Adipocyte (in vitro differentiated cells): Measurements from ENCODE around the gene ATAT1.

ENCODE experiments used
- DNase-seq: peaks from one replicate; pipeline ENCODE4 v3.0.0-alpha.2; 2015; ENCODE audit warnings: low read depth
- H3K27me3 ChIP-seq: replicated peaks from 2 replicates; pipeline ENCODE4 v1.7.0; 2013; ENCODE audit warnings: mild to moderate bottlenecking, low read length, moderate library complexity; ENCODE audit not compliant: control insufficient read depth, insufficient read depth
- H3K36me3 ChIP-seq: 2 replicates; pipeline ENCODE4 v1.7.0; 2013; ENCODE audit warnings: low read length, mild to moderate bottlenecking, moderate library complexity; ENCODE audit not compliant: control insufficient read depth, insufficient read depth, severe bottlenecking
- H3K4me1 ChIP-seq: 2 replicates; pipeline ENCODE4 v1.7.0; 2013; ENCODE audit warnings: mild to moderate bottlenecking, low read length, moderate library complexity; ENCODE audit not compliant: control insufficient read depth, insufficient read depth
- H3K4me3 ChIP-seq: 2 replicates; pipeline ENCODE4 v1.7.0; 2013; ENCODE audit warnings: mild to moderate bottlenecking, low read length, moderate library complexity
- H3K9ac ChIP-seq: 2 replicates; pipeline ENCODE4 v1.7.0; 2013; ENCODE audit warnings: mild to moderate bottlenecking, low read length, moderate library complexity
- H3K9me3 ChIP-seq: 2 replicates; pipeline ENCODE4 v1.7.0; 2013; ENCODE audit warnings: mild to moderate bottlenecking, low read length, moderate library complexity; ENCODE audit not compliant: control insufficient read depth

The ATAT1 gene

GRCh38 chr6:30686908-30687658 is 60.4 kb downstream of the ATAT1 start:
- H3K4me1 ChIP-seq: peaks cover 41% of the 10 kb centered on the region
- H3K36me3 ChIP-seq: no peaks in the 10 kb centered on the region
- DNase-seq: peak; percentile 96

DNA sequence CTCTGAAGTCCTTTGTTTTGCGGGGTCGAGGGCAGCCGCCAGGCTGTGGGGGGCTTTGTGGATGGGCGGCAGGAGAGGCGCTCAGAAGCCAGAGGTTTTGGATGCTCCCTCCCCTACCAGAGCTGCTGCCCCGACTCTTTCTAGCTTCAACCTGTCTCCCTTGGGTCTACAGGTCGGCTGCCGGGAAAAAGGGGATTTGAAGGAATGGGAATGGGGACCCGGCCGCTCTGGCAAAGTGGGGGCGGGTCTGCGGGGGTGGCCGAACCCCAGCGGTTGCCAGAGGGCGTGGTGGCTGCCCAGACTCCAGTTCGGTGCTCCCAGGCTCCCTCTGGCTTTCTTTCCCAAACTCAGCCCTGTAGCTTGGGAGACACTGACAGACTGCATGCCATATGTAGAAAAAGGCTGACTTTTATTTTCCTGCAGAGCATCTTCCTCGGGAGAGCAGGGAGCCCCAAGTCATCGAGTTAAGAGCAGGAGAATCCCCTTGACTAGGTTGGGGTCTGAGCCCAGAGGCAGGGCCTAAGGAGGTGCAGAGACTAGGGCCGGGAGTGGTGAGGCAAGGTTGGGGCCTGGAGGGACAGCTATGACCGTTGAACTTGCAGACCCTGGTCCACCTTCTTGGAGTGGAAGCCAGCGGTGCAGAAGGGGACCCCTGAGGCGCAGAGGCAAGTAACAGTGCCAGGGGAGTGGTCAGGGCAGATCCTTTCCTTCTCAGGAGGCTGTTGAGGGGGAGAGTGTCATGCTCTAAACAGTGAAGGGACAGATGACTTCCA is 61.2 kb downstream of the ATAT1 start:
- Histone ChIP-seq H3K36me3 (no peaks in the 10 kb centered on the region), H3K4me1 (peaks cover 33% of the 10 kb centered on the region), H3K4me3 (peak overlapping the region; percentile 97), H3K9me3 (no peaks in the 10 kb centered on the region), H3K27me3 (no peaks in the 10 kb centered on the region), H3K9ac (peak overlapping the region; percentile 94)
- DNase-seq: peak; percentile 77

More at GRCh38 chr6:30686908-30687658, 60.4 kb downstream of the ATAT1 start:
- no peaks in the 10 kb centered on the region for H3K27me3 ChIP-seq
- H3K4me3 ChIP-seq: peak overlapping the region; percentile 97
- no peaks in the 10 kb centered on the region for H3K9me3 ChIP-seq
- peak overlapping the region; percentile 94 for H3K9ac ChIP-seq

DNA sequence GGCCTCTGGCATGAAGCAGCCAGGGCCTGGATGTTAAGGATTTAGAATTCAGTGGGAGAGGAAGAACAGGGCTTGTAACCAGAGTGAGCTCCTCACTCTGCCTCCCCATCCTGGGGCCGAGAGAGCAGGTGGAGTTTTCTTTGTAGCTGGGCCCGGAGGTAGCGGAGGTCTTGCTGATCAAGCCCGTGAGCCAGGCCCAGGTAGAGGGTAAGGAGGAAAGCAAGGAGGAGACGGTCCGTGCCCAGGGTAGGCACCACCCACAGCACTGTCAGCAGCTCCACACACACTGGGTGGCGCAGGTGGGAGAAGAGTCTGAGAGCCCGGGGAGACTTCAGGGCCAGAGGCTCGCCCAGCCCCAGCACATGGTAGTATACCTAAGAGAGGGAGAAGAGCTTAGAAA is 61.9 kb downstream of the ATAT1 start:
- Histone ChIP-seq H3K4me3 (peak overlapping the region; percentile 97), H3K9me3 (no peaks in the 10 kb centered on the region), H3K4me1 (peaks cover 26% of the 10 kb centered on the region), H3K27me3 (no peaks in the 10 kb centered on the region), H3K36me3 (no peaks in the 10 kb centered on the region), H3K9ac (peak overlapping the region; percentile 94)
- no peak for DNase-seq

DNA sequence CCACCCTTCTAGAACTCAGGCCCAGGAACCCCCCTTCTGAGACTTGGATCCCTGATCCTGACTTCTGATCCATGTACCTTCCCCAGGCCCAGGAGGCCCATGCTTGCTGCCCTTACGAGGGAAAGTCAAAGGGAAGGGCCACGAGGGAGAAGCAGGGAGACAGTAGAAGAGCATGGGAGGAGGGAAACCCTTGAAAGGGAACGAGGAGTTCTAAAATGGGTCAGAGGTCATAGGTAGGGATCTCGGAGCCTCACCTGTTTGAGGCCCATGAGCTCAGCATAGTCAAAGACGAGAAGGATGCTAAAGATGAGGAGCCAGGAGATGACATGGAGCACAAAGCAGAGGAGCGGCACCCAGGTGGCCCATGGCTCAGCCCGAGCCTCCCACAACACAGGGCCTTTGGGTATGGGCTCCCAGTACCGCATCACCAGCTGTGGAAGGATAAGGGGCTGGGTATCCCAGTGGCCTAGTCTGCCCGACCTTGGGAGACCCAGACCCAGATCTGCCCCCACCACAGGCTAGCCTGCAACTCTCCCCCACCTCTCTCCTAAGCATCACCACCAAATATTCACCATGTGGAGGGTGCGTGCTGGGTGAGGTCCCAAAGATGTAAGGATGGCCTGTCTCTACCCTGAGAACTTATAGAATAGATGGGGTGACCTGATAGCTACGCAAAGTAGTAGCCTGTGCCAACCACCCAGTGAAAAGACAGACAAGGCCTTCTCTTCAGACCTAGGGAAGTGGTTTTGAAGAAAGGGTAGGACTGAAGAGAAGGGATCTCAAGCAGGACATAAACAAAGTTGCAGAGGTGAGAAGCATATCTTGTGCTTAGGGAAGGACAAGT is 62.6 kb downstream of the ATAT1 start:
- Histone ChIP-seq H3K9ac (no peak overlapping the region), H3K9me3 (no peaks in the 10 kb centered on the region), H3K27me3 (no peaks in the 10 kb centered on the region), H3K36me3 (no peaks in the 10 kb centered on the region), H3K4me1 (peaks cover 26% of the 10 kb centered on the region), H3K4me3 (no peak overlapping the region)
- DNase-seq: no peak

DNA sequence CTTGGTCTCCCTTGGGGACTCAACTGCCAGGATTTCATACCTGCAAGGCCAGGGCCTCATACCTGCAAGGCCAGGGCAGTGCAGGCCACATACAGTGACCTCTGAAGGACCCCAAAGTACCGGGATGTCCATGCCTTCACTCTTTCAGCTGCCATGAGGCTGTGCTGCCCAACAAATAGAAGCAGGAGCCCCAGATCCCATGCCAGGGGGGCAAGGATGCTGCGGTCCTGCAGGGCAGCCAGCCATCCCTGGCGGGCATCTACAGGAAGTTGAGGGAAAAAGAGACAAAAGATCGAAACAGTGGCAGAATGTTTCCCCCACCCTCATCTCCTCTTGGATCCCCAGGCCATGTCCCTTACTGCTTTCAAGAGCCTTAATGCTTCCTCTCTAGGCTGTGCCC is 63.3 kb downstream of the ATAT1 start:
- Histone ChIP-seq H3K9me3 (no peaks in the 10 kb centered on the region), H3K27me3 (no peaks in the 10 kb centered on the region), H3K4me3 (peak overlapping the region; percentile 88), H3K36me3 (no peaks in the 10 kb centered on the region), H3K9ac (peak overlapping the region; percentile 79), H3K4me1 (peaks cover 28% of the 10 kb centered on the region)
- no peak for DNase-seq

GRCh38 chr6:30690403-30691207 is 63.9 kb downstream of the ATAT1 start, which contains the start of gene NRM:
NRM (minus strand) TSS chr6:30690984; CDS start chr6:30690974, 10 bp downstream.
- Histone ChIP-seq H3K4me3 (peak within 1 kb of the TSS; percentile 88), H3K27me3 (no peaks in the 10 kb centered on the region), H3K9me3 (no peaks in the 10 kb centered on the region), H3K9ac (peak within 1 kb of the TSS; percentile 79), H3K36me3 (no peaks in the 10 kb centered on the region), H3K4me1 (peaks cover 26% of the 10 kb centered on the region)
- peak; percentile 97 for DNase-seq

- H3K36me3 ChIP-seq: no peaks in the 10 kb centered on the region
- H3K4me1 ChIP-seq: peaks cover 19% of the 10 kb centered on the region
- H3K9me3 ChIP-seq: no peaks in the 10 kb centered on the region
- H3K27me3 ChIP-seq: no peaks in the 10 kb centered on the region
- H3K4me3 ChIP-seq: peak overlapping the region; percentile 88
- H3K9ac ChIP-seq: peak overlapping the region; percentile 79
- DNase-seq: peak; percentile 19
These were observed 64.7 kb downstream of the ATAT1 start for GRCh38 chr6:30691208-30691847.
